CD4-positive, alpha-beta T cell treated with Interleukin-1 beta for 1 hour (primary cell): ENCODE data around the gene PDE4D.

Source experiments
- DNase-seq, 2 donors: peaks; one replicate each; pipeline ENCODE4 v3.0.0-alpha.2; 2020 to 2022

PDE4D gene

GRCh38 chr5:59348189-59348588 is 545.3 kb downstream of the PDE4D start:
- no peak for DNase-seq

DNA sequence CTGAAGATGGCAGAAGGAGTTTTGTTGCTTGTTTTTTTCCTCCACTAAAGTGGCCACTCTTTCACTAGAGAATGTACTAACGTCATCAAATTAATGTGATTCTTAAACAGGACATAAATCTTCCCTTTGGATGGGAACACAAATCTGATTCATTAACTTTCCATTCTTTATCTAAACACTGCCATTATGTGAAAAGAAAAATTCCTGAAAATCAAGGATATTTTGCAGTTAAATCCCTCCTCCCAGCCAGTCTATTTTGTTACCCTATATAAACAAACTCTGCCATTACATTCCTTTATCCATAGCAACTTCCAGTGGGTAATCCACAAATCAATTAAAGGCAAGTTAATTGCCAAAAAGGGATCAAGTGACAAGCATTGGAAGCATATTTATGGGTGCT is 546.5 kb downstream of the PDE4D start:
- no peak for DNase-seq

- no peak for DNase-seq
Measured at GRCh38 chr5:59346514-59346913, 547.0 kb downstream of the PDE4D start.

GRCh38 chr5:59342181-59342580 is 551.3 kb downstream of the PDE4D start:
- DNase-seq: no peak

DNA sequence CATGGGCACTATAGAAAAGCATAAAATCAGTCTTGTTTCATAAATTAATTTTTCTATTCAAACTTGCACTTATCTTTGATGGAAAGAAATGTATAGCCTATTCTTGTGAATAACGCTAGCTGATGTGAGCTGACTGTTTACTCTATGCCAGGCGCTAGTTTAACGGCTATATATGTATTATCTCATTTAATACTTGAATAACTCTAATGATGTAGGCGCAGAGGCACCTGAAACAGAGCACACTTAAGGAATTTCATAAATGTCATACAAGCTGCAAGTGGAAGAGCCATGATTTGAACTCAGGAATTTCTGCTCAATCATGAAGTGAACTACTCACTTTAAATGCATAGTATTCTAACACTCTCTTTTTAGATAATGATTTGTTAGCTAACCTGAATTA is 551.8 kb downstream of the PDE4D start:
- DNase-seq: no peak

DNA sequence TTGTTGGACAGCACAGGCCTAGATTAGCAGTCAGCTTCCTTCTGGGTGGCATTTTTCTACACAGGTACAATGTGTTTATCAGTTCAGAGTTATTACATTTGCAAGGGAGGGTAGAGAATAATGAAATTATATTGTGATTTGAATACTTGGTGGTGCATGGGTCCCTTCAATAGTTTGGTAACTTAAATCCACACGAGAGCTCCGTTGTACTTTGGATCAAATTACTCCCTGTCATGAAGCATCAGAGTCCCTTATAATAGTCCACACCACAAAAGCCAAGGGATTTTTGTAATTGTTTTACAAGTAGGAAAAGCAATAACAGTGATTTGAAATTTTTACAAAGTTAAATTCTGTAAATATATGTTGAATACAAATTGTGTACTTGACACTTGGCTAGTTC is 552.4 kb downstream of the PDE4D start:
- DNase-seq: no peak

DNA sequence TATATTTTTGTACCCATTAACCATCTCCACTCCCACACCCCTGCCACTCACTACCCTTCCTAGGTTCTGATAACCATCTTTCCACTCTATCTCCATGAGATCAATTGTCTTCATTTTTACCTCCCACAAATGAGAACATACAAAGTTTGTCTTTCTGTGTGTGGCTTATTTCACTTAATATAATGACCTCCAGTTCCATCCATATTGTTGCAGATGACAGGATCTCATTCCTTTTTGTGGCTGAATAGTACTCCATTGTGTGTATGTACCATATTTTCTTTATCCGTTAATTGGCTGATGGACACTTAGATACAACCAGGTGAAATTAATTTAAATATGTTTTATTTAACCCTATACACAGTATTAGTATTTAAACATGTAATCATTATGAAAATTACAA is 552.9 kb downstream of the PDE4D start:
- no peak for DNase-seq

DNA sequence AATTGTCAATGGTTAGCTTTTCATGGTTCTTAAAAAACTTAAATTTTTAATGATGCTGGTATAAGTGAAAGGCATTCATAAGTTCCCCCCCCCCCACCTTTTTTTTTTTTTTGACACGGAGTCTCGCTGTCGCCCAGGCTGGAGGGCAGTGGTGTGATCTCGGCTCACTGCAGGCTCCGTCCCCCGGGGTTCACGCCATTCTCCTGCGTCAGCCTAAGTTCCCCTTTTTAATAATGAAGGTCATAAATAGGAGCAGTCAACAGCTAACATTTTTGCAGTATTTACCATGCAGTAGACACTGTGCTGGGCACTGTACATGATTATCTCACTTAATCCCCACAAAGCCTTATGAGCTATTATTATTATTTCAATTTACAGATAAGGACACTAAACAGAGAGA is 556.3 kb downstream of the PDE4D start:
- DNase-seq: peak in 1 of 2 donors; percentile 22

GRCh38 chr5:59335544-59335943 is 558.0 kb downstream of the PDE4D start:
- DNase-seq: no peak

GRCh38 chr5:59333416-59333815 is 560.1 kb downstream of the PDE4D start:
- no peak for DNase-seq

- no peak for DNase-seq
Measured at GRCh38 chr5:59332236-59332973, 561.1 kb downstream of the PDE4D start.

GRCh38 chr5:59330680-59331079 is 562.8 kb downstream of the PDE4D start:
- DNase-seq: no peak

DNA sequence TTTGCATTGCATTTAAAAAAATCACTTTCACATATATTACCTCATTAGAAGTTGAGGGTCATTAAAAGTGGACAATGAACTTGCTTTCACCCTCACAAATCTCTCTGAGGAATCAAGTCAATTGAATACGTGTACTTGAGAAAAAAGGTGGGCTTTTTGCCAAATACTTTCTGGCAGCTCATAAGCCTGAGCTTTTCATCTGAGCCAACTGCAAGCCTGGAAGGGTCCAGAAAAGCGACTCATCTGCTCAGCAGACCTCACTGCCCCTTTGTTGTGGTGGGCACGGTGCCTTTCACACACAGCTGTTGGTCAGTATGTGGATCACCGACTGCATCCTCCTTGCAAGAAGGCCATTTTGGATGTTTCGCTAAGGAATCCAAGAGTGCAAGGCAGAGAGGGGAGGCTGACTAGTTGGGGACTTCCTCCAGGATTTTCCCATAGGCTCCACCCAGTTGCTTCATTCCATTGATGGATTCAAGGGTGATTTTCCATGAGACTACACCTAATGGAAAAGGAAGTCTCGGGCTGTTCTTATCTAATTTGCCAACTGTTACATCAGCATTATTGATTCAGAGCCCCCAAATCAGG is 564.7 kb downstream of the PDE4D start:
- no peak for DNase-seq

- DNase-seq: no peak
Measured at GRCh38 chr5:59327191-59327980, 566.1 kb downstream of the PDE4D start.

DNA sequence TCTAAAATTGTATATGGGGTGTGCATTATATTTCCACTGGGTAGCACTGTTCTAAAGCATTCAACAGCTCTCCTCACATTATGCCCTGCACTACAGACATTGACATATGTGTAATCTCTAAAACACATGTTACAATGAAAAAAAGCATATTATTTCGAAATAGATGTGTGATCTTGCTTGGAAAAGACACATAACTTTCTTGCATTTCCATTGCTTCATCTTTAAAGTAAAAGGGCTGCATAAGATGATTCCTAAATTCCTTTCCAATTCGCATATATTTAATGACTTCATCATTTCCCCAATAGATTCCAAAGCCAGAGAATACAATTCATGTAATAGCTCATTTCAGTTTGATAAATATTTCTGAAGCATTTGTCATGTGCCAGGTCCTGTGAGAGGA is 566.9 kb downstream of the PDE4D start:
- no peak for DNase-seq

DNA sequence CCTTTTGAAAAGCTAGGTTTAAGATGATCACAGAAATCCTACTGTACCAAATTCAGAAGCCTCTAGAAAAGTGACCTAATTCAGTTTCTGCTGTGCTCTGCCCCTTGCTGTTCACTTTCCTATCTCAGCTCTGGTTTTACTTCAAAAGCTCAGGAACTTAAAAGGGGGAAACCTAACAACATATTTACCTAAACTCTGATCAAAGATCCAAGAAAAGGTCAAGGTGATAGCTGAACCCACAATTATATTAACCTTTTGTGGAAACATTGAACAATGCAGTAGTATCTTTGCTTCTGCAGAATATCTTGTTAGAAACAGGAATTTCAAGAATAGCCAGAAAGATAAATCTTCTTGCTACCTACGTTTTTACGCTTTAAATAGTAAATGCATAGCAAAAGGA is 568.5 kb downstream of the PDE4D start:
- DNase-seq: no peak

DNA sequence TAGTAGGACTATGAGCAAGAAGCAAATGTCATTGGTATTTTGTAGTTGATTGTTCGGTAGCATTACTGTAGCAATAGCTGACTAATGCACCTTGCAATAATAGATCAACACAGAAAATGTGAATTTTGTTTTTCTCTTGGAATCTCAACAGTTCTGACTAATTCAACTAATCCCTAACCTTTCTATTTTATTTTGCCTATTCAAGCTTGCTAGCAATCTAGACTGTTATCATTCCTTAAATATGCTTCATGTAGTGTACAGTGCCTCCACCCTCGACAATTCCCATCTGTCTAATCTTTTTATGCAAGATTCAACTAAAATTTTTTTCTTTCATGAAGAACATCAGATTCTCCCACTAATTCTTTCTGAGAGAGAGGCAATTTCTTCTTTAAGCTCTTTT is 570.6 kb downstream of the PDE4D start:
- DNase-seq: no peak

GRCh38 chr5:59322058-59322457 is 571.5 kb downstream of the PDE4D start:
- DNase-seq: no peak

- DNase-seq: no peak
Measured at GRCh38 chr5:59321642-59322041, 571.9 kb downstream of the PDE4D start.

- no peak for DNase-seq
Measured at GRCh38 chr5:59320420-59320819, 573.1 kb downstream of the PDE4D start.

GRCh38 chr5:59319250-59319649 is 574.3 kb downstream of the PDE4D start:
- no peak for DNase-seq

- no peak for DNase-seq
Measured at GRCh38 chr5:59317774-59318205, 575.7 kb downstream of the PDE4D start.

- no peak for DNase-seq
Measured at GRCh38 chr5:59317023-59317773, 576.3 kb downstream of the PDE4D start.
